SK-N-SH treated with all-trans-retinoic acid at 6 μM for 48 hours (cell line): ENCODE measurements around the gene PDE3A.

Experiments used
- ATAC-seq: fragments of 200-7000 bp; cut with Tn5 transposase; 3 replicates; pipeline ENCODE4 v1.9.1; 2020; ENCODE audit warnings: mild to moderate bottlenecking, moderate library complexity
- ARNTL ChIP-seq: fragments of 450-650 bp; formaldehyde crosslinking; IDR thresholded peaks from 2 replicates; pipeline ENCODE4 v1.5.0; 2020; ENCODE audit warnings: low read depth, mild to moderate bottlenecking, moderate library complexity, borderline replicate concordance
- BACH2 ChIP-seq: fragments of 250-450 bp; sonication (Bioruptor Pico); IDR thresholded peaks from 2 replicates; pipeline ENCODE4 v1.9.0; 2021; ENCODE audit warnings: mild to moderate bottlenecking, borderline replicate concordance
- CREB5 ChIP-seq: fragments of 250-450 bp; sonication (Bioruptor Pico); IDR thresholded peaks from 2 replicates; pipeline ENCODE4 v1.5.1; 2020; ENCODE audit warnings: low read depth, mild to moderate bottlenecking, moderate library complexity
- CSDC2 ChIP-seq: fragments of 250-450 bp; sonication (Bioruptor Pico); IDR thresholded peaks from 2 replicates; pipeline ENCODE4 v1.5.0; 2020; ENCODE audit warnings: mild to moderate bottlenecking, moderate library complexity
- CSRNP3 ChIP-seq: fragments of 250-450 bp; sonication (Bioruptor Pico); IDR thresholded peaks from 2 replicates; pipeline ENCODE4 v1.5.1; 2021; ENCODE audit warnings: mild to moderate bottlenecking, moderate library complexity
- ESRRG ChIP-seq: fragments of 250-450 bp; sonication (Bioruptor Pico); IDR thresholded peaks from 2 replicates; pipeline ENCODE4 v1.6.1; 2021; ENCODE audit warnings: mild to moderate bottlenecking
- GLIS3 ChIP-seq: fragments of 250-450 bp; sonication (Bioruptor Pico); IDR thresholded peaks from 2 replicates; pipeline ENCODE4 v1.5.0; 2020; ENCODE audit warnings: mild to moderate bottlenecking, moderate library complexity
- ISL1 ChIP-seq: fragments of 250-450 bp; sonication (Bioruptor Pico); IDR thresholded peaks from 2 replicates; pipeline ENCODE4 v2.1.2; 2022; ENCODE audit warnings: mild to moderate bottlenecking, moderate library complexity
- OSR1 ChIP-seq: fragments of 250-450 bp; sonication (Bioruptor Pico); IDR thresholded peaks from 2 replicates; pipeline ENCODE4 v1.8.0; 2022; ENCODE audit warnings: moderate library complexity, mild to moderate bottlenecking, inconsistent platforms
- PATZ1 ChIP-seq: fragments of 250-450 bp; sonication (Bioruptor Pico); IDR thresholded peaks from 2 replicates; pipeline ENCODE4 v1.8.0; 2020; ENCODE audit warnings: mild to moderate bottlenecking, moderate library complexity, borderline replicate concordance
- POU6F1 ChIP-seq: fragments of 250-450 bp; sonication (Bioruptor Pico); IDR thresholded peaks from 2 replicates; pipeline ENCODE4 v1.8.0; 2021; ENCODE audit warnings: low read depth, mild to moderate bottlenecking, moderate library complexity, borderline replicate concordance
- PPARA ChIP-seq: fragments of 250-450 bp; sonication (Bioruptor Pico); IDR thresholded peaks from 2 replicates; pipeline ENCODE4 v1.5.0; 2020; ENCODE audit warnings: mild to moderate bottlenecking, borderline replicate concordance
- RARB ChIP-seq: fragments of 250-450 bp; sonication (Bioruptor Pico); IDR thresholded peaks from 2 replicates; pipeline ENCODE4 v1.8.0; 2021; ENCODE audit warnings: mild to moderate bottlenecking, moderate library complexity
- SNAI2 ChIP-seq: fragments of 250-450 bp; sonication (Bioruptor Pico); IDR thresholded peaks from 2 replicates; pipeline ENCODE4 v1.5.0; 2020; ENCODE audit warnings: mild to moderate bottlenecking, moderate library complexity
- TCF4 ChIP-seq: fragments of 250-450 bp; sonication (Bioruptor Pico); IDR thresholded peaks from 2 replicates; pipeline ENCODE4 v1.8.0; 2021; ENCODE audit warnings: mild to moderate bottlenecking, moderate library complexity, borderline replicate concordance
- TOX ChIP-seq: fragments of 250-450 bp; sonication (Bioruptor Pico); IDR thresholded peaks from 2 replicates; pipeline ENCODE4 v1.8.0; 2021; ENCODE audit warnings: mild to moderate bottlenecking, moderate library complexity, borderline replicate concordance
- TSHZ2 ChIP-seq: fragments of 250-450 bp; sonication (Bioruptor Pico); IDR thresholded peaks from 2 replicates; pipeline ENCODE4 v1.5.0; 2020; ENCODE audit warnings: mild to moderate bottlenecking, moderate library complexity
- ZC3H10 ChIP-seq: fragments of 250-450 bp; sonication (Bioruptor Pico); IDR thresholded peaks from 2 replicates; pipeline ENCODE4 v1.5.1; 2021; ENCODE audit warnings: mild to moderate bottlenecking, moderate library complexity
- ZFP3 ChIP-seq: fragments of 250-450 bp; sonication (Bioruptor Pico); IDR thresholded peaks from 2 replicates; pipeline ENCODE4 v1.5.0; 2020; ENCODE audit warnings: mild to moderate bottlenecking, moderate library complexity
- ZFP30 ChIP-seq: fragments of 450-650 bp; formaldehyde crosslinking; IDR thresholded peaks from 2 replicates; pipeline ENCODE4 v1.5.0; 2022; ENCODE audit warnings: mild to moderate bottlenecking, moderate library complexity
- ZNF565 ChIP-seq: fragments of 450-650 bp; formaldehyde crosslinking; conservative IDR thresholded peaks from 2 replicates; pipeline ENCODE4 v1.5.0; 2020; ENCODE audit warnings: low read depth, mild to moderate bottlenecking, moderate library complexity
- ZNF70 ChIP-seq: fragments of 450-650 bp; formaldehyde crosslinking; IDR thresholded peaks from 2 replicates; pipeline ENCODE4 v1.5.0; 2020; ENCODE audit warnings: mild to moderate bottlenecking, moderate library complexity
- ZNF8 ChIP-seq: fragments of 450-650 bp; formaldehyde crosslinking; IDR thresholded peaks from 2 replicates; pipeline ENCODE4 v1.5.0; 2020; ENCODE audit warnings: mild to moderate bottlenecking, moderate library complexity

The PDE3A gene

GRCh38 chr12:20370014-20370386 lies 1.7 kb downstream of the PDE3A start:
- TF ChIP-seq ESRRG (CRISPR knock-in tag) = no peak
- TF ChIP-seq ZNF565 (CRISPR knock-in tag) = no peak
- TF ChIP-seq GLIS3 (CRISPR knock-in tag) = no peak
- TF ChIP-seq CREB5 (CRISPR knock-in tag) = no peak
- no peak for TF ChIP-seq SNAI2 (CRISPR knock-in tag)
- TF ChIP-seq ARNTL = no peak
- no peak for TF ChIP-seq POU6F1 (CRISPR knock-in tag)
- TF ChIP-seq CSRNP3 = no peak
- TF ChIP-seq ZFP30 = no peak
- TF ChIP-seq ISL1 (CRISPR knock-in tag) = no peak
- TF ChIP-seq RARB (CRISPR knock-in tag) = no peak
- no peak for TF ChIP-seq ZNF8 (CRISPR knock-in tag)
- no peak for TF ChIP-seq ZC3H10
- TF ChIP-seq CSDC2 (CRISPR knock-in tag) = no peak
- TF ChIP-seq OSR1 (CRISPR knock-in tag) = no peak
- TF ChIP-seq PPARA (CRISPR knock-in tag) = no peak
- no peak for TF ChIP-seq TCF4
- peak; percentile 12 for ATAC-seq

- ATAC-seq = no peak
- TF ChIP-seq ZNF70 (CRISPR knock-in tag) = no peak
- no peak for TF ChIP-seq CSRNP3
- no peak for TF ChIP-seq ZFP3 (CRISPR knock-in tag)
- TF ChIP-seq ZNF565 (CRISPR knock-in tag) = no peak
- no peak for TF ChIP-seq PPARA (CRISPR knock-in tag)
- TF ChIP-seq ZC3H10 = no peak
- no peak for TF ChIP-seq OSR1 (CRISPR knock-in tag)
- TF ChIP-seq GLIS3 (CRISPR knock-in tag) = no peak
- no peak for TF ChIP-seq CREB5 (CRISPR knock-in tag)
- no peak for TF ChIP-seq ISL1 (CRISPR knock-in tag)
- TF ChIP-seq BACH2 (CRISPR knock-in tag) = no peak
- TF ChIP-seq TCF4 = no peak
- no peak for TF ChIP-seq TSHZ2 (CRISPR knock-in tag)
- TF ChIP-seq CSDC2 (CRISPR knock-in tag) = no peak
- TF ChIP-seq RARB (CRISPR knock-in tag) = no peak
- no peak for TF ChIP-seq PATZ1 (CRISPR knock-in tag)
- TF ChIP-seq SNAI2 (CRISPR knock-in tag) = no peak
- TF ChIP-seq ZNF8 (CRISPR knock-in tag) = no peak
- no peak for TF ChIP-seq TOX (CRISPR knock-in tag)
- TF ChIP-seq POU6F1 (CRISPR knock-in tag) = no peak
- TF ChIP-seq, all 23 proteins: peak for 0
Measured at GRCh38 chr12:20370866-20371519, 2.7 kb downstream of the PDE3A start.
